GM21528 (cell line): Measurements from ENCODE around the gene ASNS.

ENCODE experiments used
- ATAC-seq: cut with Tn5 transposase; IDR thresholded peaks from one replicate; pipeline ENCODE4 v1.9.1; 2021; ENCODE audit warnings: mild to moderate bottlenecking, moderate library complexity; ENCODE audit not compliant: unreplicated experiment, low FRiP score

Gene ASNS

DNA sequence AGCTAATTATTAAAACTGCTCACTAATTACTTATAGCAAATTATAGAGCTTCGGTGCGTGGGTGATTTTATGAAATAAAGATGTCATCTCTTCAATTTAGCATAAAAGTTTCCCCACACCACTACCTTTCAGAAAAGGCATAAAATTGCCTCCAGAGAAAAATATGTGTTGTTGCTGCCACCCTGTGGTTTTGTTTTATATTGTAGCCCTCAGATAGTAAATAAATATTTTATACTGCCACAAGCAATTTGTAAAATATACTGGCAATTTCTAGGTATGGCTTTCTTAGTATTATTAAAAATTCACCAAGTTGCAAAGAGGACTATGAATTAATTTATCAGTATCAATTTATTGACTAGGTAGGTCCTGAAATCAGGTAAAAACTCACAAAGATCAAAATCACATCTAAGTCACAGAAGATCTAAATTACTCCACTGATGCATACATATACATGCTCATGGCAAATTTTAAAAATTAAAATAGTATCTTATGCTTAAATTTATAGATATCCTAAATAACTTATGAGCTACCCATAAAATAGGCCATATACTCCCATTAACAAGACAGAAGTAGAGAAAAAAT is 26.5 kb downstream of the ASNS start:
- ATAC-seq: no peak

- ATAC-seq: no peak
Measured at GRCh38 chr7:97844036-97844435, 28.2 kb downstream of the ASNS start.

DNA sequence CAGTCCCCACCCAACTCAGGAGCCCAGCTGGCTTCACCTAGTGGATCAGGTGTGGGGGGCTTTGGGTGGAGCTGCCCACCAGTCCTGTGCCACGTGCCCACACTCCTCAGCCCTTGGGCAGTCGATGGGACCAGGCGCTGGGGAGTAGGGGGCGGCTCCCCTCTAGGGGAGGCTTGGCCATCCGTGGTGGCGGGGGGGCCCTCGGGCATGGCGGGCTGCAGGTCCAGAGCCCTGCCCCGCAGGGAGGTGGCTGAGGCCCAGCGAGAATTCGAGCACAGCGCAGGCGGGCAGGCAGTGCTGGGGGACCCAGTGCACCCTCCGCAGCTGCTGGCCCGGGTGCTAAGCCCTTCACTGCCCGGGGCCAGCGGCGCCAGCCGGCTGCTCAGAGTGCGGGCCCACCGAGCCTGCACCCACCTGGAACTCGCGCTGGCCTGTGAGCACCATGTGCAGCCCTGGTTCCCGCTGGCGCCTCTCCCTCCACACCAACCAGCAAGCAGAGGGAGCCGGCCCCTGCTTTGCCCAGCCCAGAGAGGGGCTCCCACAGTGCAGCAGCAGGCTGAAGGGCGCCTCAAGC is 29.3 kb downstream of the ASNS start:
- ATAC-seq: no peak

GRCh38 chr7:97842006-97842405 is 30.2 kb downstream of the ASNS start:
- no peak for ATAC-seq

DNA sequence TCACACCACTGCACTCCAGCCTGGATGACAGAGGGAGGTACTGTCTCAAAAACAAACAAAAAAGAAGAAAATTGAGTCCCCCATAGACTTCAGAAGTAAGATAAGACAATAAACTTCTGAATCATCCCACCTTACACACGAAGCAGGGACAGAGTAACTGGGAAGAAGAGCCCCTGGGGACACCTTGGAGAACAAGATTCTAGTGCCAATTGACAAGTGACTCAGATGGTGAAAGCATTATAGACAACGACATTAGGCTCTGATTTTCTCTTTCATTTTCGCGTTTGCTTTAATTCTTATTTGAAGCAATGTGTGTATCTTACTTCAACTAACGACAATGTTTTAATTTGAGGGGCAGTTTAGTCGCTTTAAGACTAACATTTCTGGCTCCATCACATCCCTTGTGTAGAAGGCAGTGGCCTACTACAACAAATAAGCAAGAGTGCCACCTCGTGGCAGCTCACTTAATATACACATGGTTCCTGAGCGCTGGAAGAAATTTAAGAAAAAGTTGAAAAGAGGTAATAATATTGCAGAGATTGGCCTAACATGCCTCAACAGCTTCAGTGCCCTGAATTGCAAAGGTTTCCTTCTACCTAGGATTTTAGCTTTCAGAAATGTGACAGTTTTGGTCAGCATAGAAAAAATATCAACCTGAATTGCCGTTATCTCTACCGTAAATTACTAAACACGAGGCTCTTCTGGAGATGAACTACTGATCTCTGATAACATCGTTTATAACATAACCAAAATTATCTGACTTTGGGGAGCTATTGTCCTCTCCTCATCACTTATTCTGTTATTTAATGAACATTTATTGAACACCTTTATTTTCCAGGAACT is 36.7 kb downstream of the ASNS start:
- peak; percentile 71 for ATAC-seq

GRCh38 chr7:97819161-97819560 is 53.0 kb downstream of the ASNS start:
- no peak for ATAC-seq

DNA sequence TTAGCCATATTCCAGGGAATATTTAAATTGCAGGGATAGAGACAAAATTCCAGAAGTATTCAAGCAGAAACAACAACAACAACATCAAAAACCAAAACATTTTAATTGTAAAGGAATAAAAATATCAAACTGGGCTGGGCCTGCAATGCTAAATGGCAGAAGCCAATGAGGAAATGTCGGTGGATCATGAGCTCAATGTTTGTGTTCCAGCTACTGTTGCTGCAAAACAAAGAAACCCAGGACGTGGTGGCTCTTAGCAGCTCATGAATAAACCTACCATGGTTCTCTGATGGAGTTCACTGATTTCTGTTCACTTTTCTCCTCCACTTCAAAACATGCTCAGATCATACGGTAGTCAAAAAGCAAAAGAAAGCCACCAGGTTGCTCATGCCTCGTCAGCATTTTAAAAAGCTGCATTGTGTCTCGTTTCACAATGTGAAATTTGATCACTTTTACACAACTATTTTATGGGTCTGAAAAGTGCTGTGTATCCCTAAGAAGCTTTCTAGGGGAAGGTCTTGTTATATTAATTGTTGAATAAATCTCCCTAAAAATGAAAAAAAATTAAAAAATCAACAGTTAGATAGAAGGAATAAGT is 54.0 kb downstream of the ASNS start:
- no peak for ATAC-seq
